ENCODE results near the gene CYP4B1.
"Not testable (repeated sequence)": the region's sequence is repeated elsewhere in the genome, so short reads cannot be mapped to it uniquely, and the experiment has no call there.

DNA sequence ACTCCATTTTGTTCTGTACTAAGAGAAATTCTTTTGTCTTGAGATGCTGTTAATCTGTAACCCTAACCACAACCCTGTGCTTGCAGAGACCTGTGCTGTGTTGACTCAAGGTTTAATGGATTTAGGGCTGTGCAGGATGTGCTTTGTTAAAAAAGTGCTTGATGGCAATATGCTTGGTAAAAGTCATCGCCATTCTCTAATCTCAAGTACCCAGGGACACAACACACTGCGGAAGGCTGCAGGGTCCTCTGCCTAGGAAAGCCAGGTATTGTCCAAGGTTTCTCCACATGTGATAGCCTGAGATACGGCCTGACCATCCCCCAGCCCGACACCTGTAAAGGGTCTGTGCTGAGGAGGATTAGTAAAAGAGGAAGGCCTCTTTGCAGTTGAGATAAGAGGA, 10.2 kb upstream of the CYP4B1 start:
- TF ChIP-seq CTCF, POLR2A, POLR2AphosphoS5 (IDR thresholded peaks at IDR 0.05): not testable (repeated sequence)

Measured in sigmoid colon (tissue), 4 donors.